IMR-90 (cell line): ENCODE results near the gene SEMA4D. TPM values are rescaled to one million over a fixed set of nuclear protein-coding genes. Genes with fewer than 3 reads are reported as not detected.

Experiments
- ATAC-seq: fragments of 200-7000 bp; cut with Tn5 transposase; 2 replicates; pipeline ENCODE4 v1.9.1; 2020; ENCODE audit warnings: low read depth, mild to moderate bottlenecking, moderate library complexity
- BruUV-seq: library from RNA; stranded (reverse); fragments of 400-500 nt; replicated peaks from 2 replicates; lab custom pipeline; 2021; lab: Mats Ljungman, UMichigan
- CTCF ChIA-PET: fragments of 300-600 bp; formaldehyde crosslinking; extraction: SDS; loops from one replicate; lab custom pipeline; 2021; ENCODE audit warnings: antibody characterized with exemption; lab: Yijun Ruan, JAX
- POLR2A ChIA-PET: fragments of 300-600 bp; sonication (Branson Sonifier 250); formaldehyde crosslinking; loops from one replicate; lab custom pipeline; 2022; ENCODE audit warnings: antibody characterized with exemption; ENCODE audit not compliant: unreplicated experiment; lab: Charles Lee
- DNase-seq: peaks from one replicate; pipeline ENCODE4 v3.0.0; 2013
- H2AFZ ChIP-seq: replicated peaks from 2 replicates; pipeline ENCODE3; 2013; ENCODE audit warnings: low read length, mild to moderate bottlenecking; ENCODE audit not compliant: poor library complexity
- H2AK5ac ChIP-seq: 2 replicates; pipeline ENCODE4 v1.6.1; 2013; ENCODE audit warnings: low read depth, low read length, inconsistent platforms
- H2AK9ac ChIP-seq: replicated peaks from 2 replicates; pipeline ENCODE3; 2013; ENCODE audit warnings: mild to moderate bottlenecking, low read depth, low read length, moderate library complexity; ENCODE audit not compliant: poor library complexity
- H2BK120ac ChIP-seq: 2 replicates; pipeline ENCODE4 v1.6.1; 2013; ENCODE audit warnings: low read depth, low read length, inconsistent platforms
- H2BK15ac ChIP-seq: 3 replicates; pipeline ENCODE4 v1.6.1; 2013; ENCODE audit warnings: low read depth, low read length, inconsistent platforms
- H2BK20ac ChIP-seq: 2 replicates; pipeline ENCODE4 v1.6.1; 2013; ENCODE audit warnings: low read depth, mild to moderate bottlenecking, inconsistent platforms, low read length, moderate library complexity
- H2BK5ac ChIP-seq: 2 replicates; pipeline ENCODE4 v1.6.1; 2013; ENCODE audit warnings: mild to moderate bottlenecking, low read depth, low read length, inconsistent platforms; ENCODE audit not compliant: poor library complexity, severe bottlenecking
- H3K14ac ChIP-seq: replicated peaks from 2 replicates; pipeline ENCODE4 v1.6.1; 2013; ENCODE audit warnings: low read depth, low read length, inconsistent platforms
- H3K18ac ChIP-seq: 2 replicates; pipeline ENCODE4 v1.6.1; 2013; ENCODE audit warnings: low read depth, low read length, control low read depth
- H3K23ac ChIP-seq: 2 replicates; pipeline ENCODE4 v1.6.1; 2013; ENCODE audit warnings: low read depth, low read length, inconsistent platforms
- H3K27ac ChIP-seq: 2 replicates; pipeline ENCODE4 v1.5.1; 2013; ENCODE audit warnings: mild to moderate bottlenecking, control low read depth, low read length; ENCODE audit not compliant: insufficient read depth
- H3K27me3 ChIP-seq: 2 replicates; pipeline ENCODE4 v1.6.1; 2013; ENCODE audit warnings: low read length; ENCODE audit not compliant: control insufficient read depth, insufficient read depth
- H3K36me3 ChIP-seq: 2 replicates; pipeline ENCODE4 v1.6.1; 2013; ENCODE audit warnings: low read length, mixed read lengths; ENCODE audit not compliant: control insufficient read depth, insufficient read depth
- H3K4ac ChIP-seq: 2 replicates; pipeline ENCODE4 v1.6.1; 2013; ENCODE audit warnings: low read depth, low read length, inconsistent platforms
- H3K4me1 ChIP-seq: 2 replicates; pipeline ENCODE4 v1.6.1; 2013; ENCODE audit warnings: low read length, mixed read lengths; ENCODE audit not compliant: control insufficient read depth, insufficient read depth
- H3K4me2 ChIP-seq: 2 replicates; pipeline ENCODE4 v1.6.1; 2013; ENCODE audit warnings: low read depth, mild to moderate bottlenecking, control low read depth, low read length, moderate library complexity
- H3K4me3 ChIP-seq: 2 replicates; pipeline ENCODE4 v1.5.1; 2013; ENCODE audit warnings: low read depth, mild to moderate bottlenecking, control low read depth, low read length, moderate library complexity; ENCODE audit not compliant: insufficient read depth
- H3K56ac ChIP-seq: 2 replicates; pipeline ENCODE4 v1.6.1; 2013; ENCODE audit warnings: low read length, inconsistent platforms; ENCODE audit not compliant: insufficient read depth; ENCODE audit errors: extremely low read depth
- H3K79me1 ChIP-seq, 2 experiments: 2 replicates each; pipeline ENCODE4 v1.6.1; 2013; ENCODE audit warnings: low read length in 2 of 2, inconsistent platforms in 1 of 2, low read depth in 1 of 2
- H3K9ac ChIP-seq: 2 replicates; pipeline ENCODE4 v1.6.1; 2013; ENCODE audit warnings: low read depth, low read length, control low read depth
- H3K9me1 ChIP-seq: 2 replicates; pipeline ENCODE4 v1.6.1; 2013; ENCODE audit warnings: low read length, inconsistent platforms; ENCODE audit not compliant: insufficient read depth
- H3K9me3 ChIP-seq: 2 replicates; pipeline ENCODE4 v1.6.1; 2013; ENCODE audit warnings: low read length; ENCODE audit not compliant: control insufficient read depth, insufficient read depth
- H4K20me1 ChIP-seq: 2 replicates; pipeline ENCODE4 v1.6.1; 2013; ENCODE audit warnings: low read length, inconsistent platforms; ENCODE audit not compliant: insufficient read depth
- H4K5ac ChIP-seq: 2 replicates; pipeline ENCODE4 v1.6.1; 2013; ENCODE audit warnings: mild to moderate bottlenecking, low read depth, low read length, control low read depth
- H4K8ac ChIP-seq, 2 experiments: 2 replicates each; pipeline ENCODE4 v1.6.1; 2013; ENCODE audit warnings: low read depth in 2 of 2, low read length in 2 of 2, control low read depth in 1 of 2, inconsistent platforms in 1 of 2
- H4K91ac ChIP-seq: 2 replicates; pipeline ENCODE4 v1.6.1; 2013; ENCODE audit warnings: low read depth, low read length, inconsistent platforms; ENCODE audit not compliant: insufficient read depth
- BHLHE40 ChIP-seq: fragments of 150-350 bp; IDR thresholded peaks from 2 replicates; pipeline ENCODE4 v1.6.1; 2016; ENCODE audit warnings: mild to moderate bottlenecking, low read depth, low read length
- CEBPB ChIP-seq: IDR thresholded peaks from 2 replicates; pipeline ENCODE4 v1.6.1; 2012; ENCODE audit warnings: low read depth, low read length, improper control_type of control experiment
- CHD1 ChIP-seq: IDR thresholded peaks from 2 replicates; pipeline ENCODE4 v1.6.1; 2012; ENCODE audit warnings: low read depth, low read length, improper control_type of control experiment
- FOS ChIP-seq: fragments of 150-350 bp; IDR thresholded peaks from 2 replicates; pipeline ENCODE4 v1.6.1; 2016; ENCODE audit warnings: low read depth, low read length
- MAFK ChIP-seq: IDR thresholded peaks from 2 replicates; pipeline ENCODE4 v1.6.1; 2012; ENCODE audit warnings: low read depth, low read length, improper control_type of control experiment
- MAZ ChIP-seq: IDR thresholded peaks from 2 replicates; pipeline ENCODE4 v1.6.1; 2012; ENCODE audit warnings: low read depth, mild to moderate bottlenecking, low read length, improper control_type of control experiment, moderate library complexity, borderline replicate concordance
- MXI1 ChIP-seq: IDR thresholded peaks from 2 replicates; pipeline ENCODE4 v1.6.1; 2012; ENCODE audit warnings: low read depth, mild to moderate bottlenecking, low read length, moderate library complexity, borderline replicate concordance
- NFE2L2 ChIP-seq: fragments of 150-350 bp; IDR thresholded peaks from 2 replicates; pipeline ENCODE4 v1.6.1; 2016; ENCODE audit warnings: low read depth, mild to moderate bottlenecking, low read length
- POLR2A ChIP-seq: IDR thresholded peaks from 2 replicates; pipeline ENCODE4 v1.6.1; 2012; ENCODE audit warnings: mild to moderate bottlenecking, low read depth, low read length
- RAD21 ChIP-seq: IDR thresholded peaks from 2 replicates; pipeline ENCODE4 v1.6.1; 2012; ENCODE audit warnings: low read length, improper control_type of control experiment
- RCOR1 ChIP-seq: IDR thresholded peaks from 2 replicates; pipeline ENCODE4 v1.6.1; 2012; ENCODE audit warnings: mild to moderate bottlenecking, low read length, improper control_type of control experiment; ENCODE audit not compliant: insufficient replicate concordance
- RFX5 ChIP-seq: IDR thresholded peaks from 2 replicates; pipeline ENCODE4 v1.8.0; 2012; ENCODE audit warnings: low read depth, mild to moderate bottlenecking, low read length, moderate library complexity
- SMC3 ChIP-seq: fragments of 150-350 bp; IDR thresholded peaks from 2 replicates; pipeline ENCODE4 v1.6.1; 2016; ENCODE audit warnings: low read depth, mild to moderate bottlenecking, antibody characterized with exemption, low read length, moderate library complexity
- WGBS, 2 experiments: methylation state at CpG; one replicate each; pipeline versions ENCODE4 v1.1.5 to v1.1.7; 2013; ENCODE audit warnings: missing lambda C conversion rate in 2 of 2; ENCODE audit not compliant: insufficient read length in 1 of 2; ENCODE audit errors: extremely low coverage in 2 of 2; 5-methylcytosine and 5-hydroxymethylcytosine counted together
- dilution Hi-C: fragments of 300-500 bp; cut with HindIII; formaldehyde crosslinking; loops from one replicate; pipeline ENCODE4 v1.14.3; 2018; ENCODE audit warnings: low sequenced_read_pairs; ENCODE audit not compliant: unreplicated experiment
- in situ Hi-C: fragments of 300-500 bp; cut with MboI; formaldehyde crosslinking; loops from 3 replicates; pipeline ENCODE4 v1.14.3; 2019; ENCODE audit warnings: low sequenced_read_pairs, inconsistent platforms, mixed read lengths
- intact Hi-C: fragments of 100-400 bp; cut with micrococcal nuclease; formaldehyde crosslinking; loops from 2 replicates; pipeline ENCODE4 v1.10.0; 2022
- polyA plus RNA-seq, 3 experiments: library from polyadenylated mRNA; depleted of rRNA; stranded (reverse); fragments of >200 nt; gene quantifications; 2 replicates each; pipeline ENCODE4 v1.2.3, GENCODE V29; 2012; ENCODE audit warnings: low replicate concordance in 1 of 3
- total RNA-seq: library from RNA; depleted of rRNA; stranded (reverse); fragments of >200 nt; gene quantifications from 2 replicates; pipeline ENCODE4 v1.2.3, GENCODE V29; 2012
- TF ChIP-seq, protein P1 (sequence below): fragments of 150-350 bp; IDR thresholded peaks from 2 replicates; pipeline ENCODE4 v1.6.1; 2016; ENCODE audit warnings: low read depth, mild to moderate bottlenecking, low read length, moderate library complexity, borderline replicate concordance
- TF ChIP-seq, protein P2 (sequence below): fragments of 150-350 bp; IDR thresholded peaks from 2 replicates; pipeline ENCODE4 v1.6.1; 2017; ENCODE audit warnings: mild to moderate bottlenecking, antibody characterized with exemption, low read length, low read depth
- TF ChIP-seq, protein P3 (sequence below): conservative IDR thresholded peaks from 2 replicates; pipeline ENCODE4 v1.5.1; 2012; ENCODE audit warnings: mild to moderate bottlenecking, low read depth, low read length, improper control_type of control experiment

SEMA4D gene
- total and polyA plus RNA-seq, 2 of the 4 experiments (the other 2 are of a cell fraction): 0.90 to 1.5 TPM

DNA sequence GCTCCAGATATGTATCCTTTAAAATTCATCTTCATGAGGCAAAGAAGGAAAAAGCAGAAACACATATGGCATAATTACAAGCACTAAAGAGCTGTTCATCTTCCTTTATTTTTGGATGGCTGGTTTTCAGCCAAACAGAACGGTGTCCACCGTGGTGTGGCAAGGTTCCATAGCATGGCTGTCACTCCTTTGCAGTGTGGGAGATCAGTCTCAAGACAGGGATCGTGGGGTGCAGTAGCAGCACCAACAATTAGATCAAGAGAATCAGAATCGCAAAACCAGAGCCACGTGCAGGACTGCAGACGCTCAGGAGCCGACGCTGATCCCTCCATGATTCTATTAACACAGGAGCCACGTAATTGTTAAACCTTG, 79.5 kb downstream of the SEMA4D start:
- H3K9me3 ChIP-seq: no peaks in the 10 kb centered on the region
- H4K5ac ChIP-seq: peak overlapping the region; percentile 57; the same call in 1 of the 2 replicates
- H3K27me3 ChIP-seq: no peaks in the 10 kb centered on the region
- intact Hi-C loops: no loop called here
- peaks cover 14% of the 10 kb centered on the region for H3K4me1 ChIP-seq
- no peak for TF ChIP-seq RFX5
- no peak for TF ChIP-seq RAD21
- no peak for TF ChIP-seq MXI1
- no peak for TF ChIP-seq MAFK
- TF ChIP-seq, protein P1, sequence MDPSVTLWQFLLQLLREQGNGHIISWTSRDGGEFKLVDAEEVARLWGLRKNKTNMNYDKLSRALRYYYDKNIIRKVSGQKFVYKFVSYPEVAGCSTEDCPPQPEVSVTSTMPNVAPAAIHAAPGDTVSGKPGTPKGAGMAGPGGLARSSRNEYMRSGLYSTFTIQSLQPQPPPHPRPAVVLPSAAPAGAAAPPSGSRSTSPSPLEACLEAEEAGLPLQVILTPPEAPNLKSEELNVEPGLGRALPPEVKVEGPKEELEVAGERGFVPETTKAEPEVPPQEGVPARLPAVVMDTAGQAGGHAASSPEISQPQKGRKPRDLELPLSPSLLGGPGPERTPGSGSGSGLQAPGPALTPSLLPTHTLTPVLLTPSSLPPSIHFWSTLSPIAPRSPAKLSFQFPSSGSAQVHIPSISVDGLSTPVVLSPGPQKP: no peak
- TF ChIP-seq, protein P2, sequence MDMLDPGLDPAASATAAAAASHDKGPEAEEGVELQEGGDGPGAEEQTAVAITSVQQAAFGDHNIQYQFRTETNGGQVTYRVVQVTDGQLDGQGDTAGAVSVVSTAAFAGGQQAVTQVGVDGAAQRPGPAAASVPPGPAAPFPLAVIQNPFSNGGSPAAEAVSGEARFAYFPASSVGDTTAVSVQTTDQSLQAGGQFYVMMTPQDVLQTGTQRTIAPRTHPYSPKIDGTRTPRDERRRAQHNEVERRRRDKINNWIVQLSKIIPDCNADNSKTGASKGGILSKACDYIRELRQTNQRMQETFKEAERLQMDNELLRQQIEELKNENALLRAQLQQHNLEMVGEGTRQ: no peak
- no peak for TF ChIP-seq FOS
- TF ChIP-seq NFE2L2: no peak
- TF ChIP-seq RCOR1: no peak
- no peak for TF ChIP-seq BHLHE40
- TF ChIP-seq SMC3: no peak
- TF ChIP-seq CEBPB: no peak
- no peak for TF ChIP-seq CHD1
- no peak for TF ChIP-seq MAZ
- no peak for TF ChIP-seq POLR2A
- TF ChIP-seq, protein P3, sequence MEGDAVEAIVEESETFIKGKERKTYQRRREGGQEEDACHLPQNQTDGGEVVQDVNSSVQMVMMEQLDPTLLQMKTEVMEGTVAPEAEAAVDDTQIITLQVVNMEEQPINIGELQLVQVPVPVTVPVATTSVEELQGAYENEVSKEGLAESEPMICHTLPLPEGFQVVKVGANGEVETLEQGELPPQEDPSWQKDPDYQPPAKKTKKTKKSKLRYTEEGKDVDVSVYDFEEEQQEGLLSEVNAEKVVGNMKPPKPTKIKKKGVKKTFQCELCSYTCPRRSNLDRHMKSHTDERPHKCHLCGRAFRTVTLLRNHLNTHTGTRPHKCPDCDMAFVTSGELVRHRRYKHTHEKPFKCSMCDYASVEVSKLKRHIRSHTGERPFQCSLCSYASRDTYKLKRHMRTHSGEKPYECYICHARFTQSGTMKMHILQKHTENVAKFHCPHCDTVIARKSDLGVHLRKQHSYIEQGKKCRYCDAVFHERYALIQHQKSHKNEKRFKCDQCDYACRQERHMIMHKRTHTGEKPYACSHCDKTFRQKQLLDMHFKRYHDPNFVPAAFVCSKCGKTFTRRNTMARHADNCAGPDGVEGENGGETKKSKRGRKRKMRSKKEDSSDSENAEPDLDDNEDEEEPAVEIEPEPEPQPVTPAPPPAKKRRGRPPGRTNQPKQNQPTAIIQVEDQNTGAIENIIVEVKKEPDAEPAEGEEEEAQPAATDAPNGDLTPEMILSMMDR: no peak
- no peaks in the 10 kb centered on the region; the same call in 1 of the 2 replicates for H3K9me1 ChIP-seq
- H4K20me1 ChIP-seq: no peaks in the 10 kb centered on the region
- ATAC-seq (no peak), DNase-seq (no peak)
- peak overlapping the region; percentile 66 for H3K4me2 ChIP-seq
- no peak overlapping the region for H3K4me3 ChIP-seq
- dilution Hi-C loops: no loop called here
- H2AFZ ChIP-seq: peak overlapping the region; percentile 25
- WGBS, 2 experiments: 33% methylated on average over 3 of the region's 9 CpGs; no CpG with 5 or more reads in 1 of the 2 experiments
- no peak overlapping the region for H3K23ac ChIP-seq
- peak overlapping the region; percentile 36; the same call in 1 of the 2 replicates for H4K91ac ChIP-seq
- no peaks in the 10 kb centered on the region; the same call in 1 of the 2 replicates for H3K36me3 ChIP-seq
- H2AK9ac ChIP-seq: no peak overlapping the region
- H2BK15ac ChIP-seq: no peak overlapping the region
- H3K27ac ChIP-seq: no peak overlapping the region
- peak overlapping the region; percentile 74; the same call in 1 of the 2 replicates for H3K18ac ChIP-seq
- BruUV-seq: no TSS peak
- ChIA-PET CTCF (no interaction called here), POLR2A (no interaction called here)
- H2BK5ac ChIP-seq: no peak overlapping the region
- in situ Hi-C loops: no loop called here
- peak overlapping the region; percentile 3; the same call in 1 of the 2 replicates for H2BK120ac ChIP-seq
- H3K9ac ChIP-seq: no peak overlapping the region
- peak overlapping the region; percentile 26 to 59; a peak in 2 of 4 replicates for H4K8ac ChIP-seq
- no peak overlapping the region for H2AK5ac ChIP-seq
- H3K4ac ChIP-seq: no peak overlapping the region
- H3K14ac ChIP-seq: no peak overlapping the region
- H2BK20ac ChIP-seq: no peak overlapping the region
- H3K56ac ChIP-seq: no peak overlapping the region
- H3K79me1 ChIP-seq: no peaks in the 10 kb centered on the region; a peak in 1 of 4 replicates
